Cortex of kidney (tissue), 1 donor: ENCODE measurements around the gene COL6A2.
"Not testable (repeated sequence)": the region's sequence is repeated elsewhere in the genome, so short reads cannot be mapped to it uniquely, and the experiment has no call there.

Experiments used
- DNase-seq: peaks from one replicate; lab custom pipeline; 2025; lab: John Stamatoyannopoulos, UW

COL6A2 gene

DNA sequence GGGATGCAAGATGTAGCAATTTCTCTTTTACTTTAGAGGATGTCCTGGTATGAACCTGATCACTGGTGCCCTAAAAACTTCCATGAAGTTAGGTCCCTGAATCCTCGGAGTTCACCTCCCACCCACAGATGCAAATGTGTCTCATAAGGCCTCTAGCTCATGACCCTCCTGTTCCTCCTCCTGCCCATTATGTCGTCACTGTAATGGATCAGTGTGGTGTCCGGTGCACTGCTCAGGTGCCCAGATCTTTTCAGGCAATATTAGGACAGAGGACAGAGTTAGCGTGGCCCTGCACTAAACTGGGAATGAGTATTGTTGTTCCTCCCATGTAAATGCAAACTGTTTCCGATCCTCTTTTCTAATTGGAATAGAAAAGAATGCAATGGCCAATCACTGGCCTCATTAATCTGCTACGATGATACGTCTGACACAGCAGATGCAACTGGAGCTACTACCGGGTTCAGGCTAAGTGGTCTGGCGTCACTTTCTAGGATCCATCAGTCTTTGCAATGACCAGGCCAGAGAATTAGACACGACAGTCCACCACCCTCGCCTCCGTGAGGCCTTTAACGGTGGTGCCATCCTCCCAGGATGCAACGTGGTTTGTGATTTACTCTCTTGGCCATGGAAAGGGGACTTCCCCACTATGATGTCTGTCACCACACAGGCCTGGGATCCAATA lies 3.4 kb upstream of the COL6A2 start:
- DNase-seq: no peak

DNA sequence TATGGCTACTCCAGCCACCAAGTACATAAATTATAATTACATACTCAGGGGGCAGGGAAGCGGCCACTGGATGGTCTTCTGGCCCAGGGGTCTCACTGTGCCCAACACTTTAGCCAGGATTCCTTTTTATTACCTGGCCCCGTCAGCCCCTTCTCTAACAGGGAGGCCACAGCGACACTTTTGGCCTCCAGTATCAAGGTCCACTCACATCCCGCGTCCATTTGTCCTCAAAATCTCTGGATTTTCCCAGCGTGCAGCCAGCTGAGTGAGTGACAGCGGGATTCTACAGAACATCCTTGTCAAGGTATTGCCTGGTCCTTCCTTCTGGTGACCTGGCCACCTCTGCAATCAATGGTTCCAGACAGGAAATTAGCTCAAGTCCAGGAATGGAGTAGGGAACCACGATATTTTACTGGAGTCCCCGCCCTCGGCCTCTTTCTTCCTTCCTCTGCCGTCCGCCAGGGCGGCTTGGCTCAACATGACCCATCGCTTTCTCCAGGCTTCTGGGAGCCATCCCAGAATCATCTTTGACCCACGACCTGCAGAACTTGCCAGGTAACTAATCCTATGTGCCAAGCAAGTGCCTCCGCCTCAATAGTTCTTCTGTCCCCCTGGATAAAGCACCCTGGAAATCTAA lies 2.7 kb upstream of the COL6A2 start:
- no peak for DNase-seq

DNA sequence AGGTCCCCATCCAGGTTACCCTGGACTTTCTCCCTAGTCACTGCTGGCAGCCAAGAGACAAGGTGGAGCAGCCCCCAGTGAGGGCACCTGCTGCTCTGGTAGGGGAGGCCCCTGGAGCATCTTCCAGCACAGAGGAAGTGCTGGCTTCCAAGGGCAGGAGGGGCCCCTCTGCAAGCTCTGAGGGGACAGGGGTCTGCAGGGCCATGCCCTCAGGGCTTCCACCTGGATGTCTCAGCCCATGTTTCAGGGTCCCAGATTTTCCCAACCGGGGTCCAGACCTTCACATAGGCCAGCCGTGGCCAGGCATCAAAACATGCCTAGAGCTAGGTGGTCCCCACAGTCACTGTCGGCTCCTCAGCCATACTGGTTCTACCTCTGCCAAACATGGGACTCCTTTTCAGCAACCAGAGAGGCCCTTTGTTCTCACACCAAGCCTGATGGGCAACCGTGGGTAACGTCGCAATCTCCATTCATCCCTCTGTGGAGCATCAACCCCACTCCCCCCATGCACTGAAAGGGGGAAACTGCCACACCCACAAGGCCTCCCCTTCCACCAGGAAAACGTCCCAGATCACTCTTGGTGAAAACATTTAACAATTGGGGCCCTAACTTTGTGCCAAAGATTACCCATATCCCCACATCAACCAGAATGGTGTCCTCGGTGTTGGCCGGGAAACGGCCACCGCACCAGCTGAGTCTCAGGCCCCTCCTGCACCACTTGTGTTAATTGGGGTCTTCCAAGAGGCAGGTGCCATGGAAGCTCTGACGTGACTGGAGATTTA lies 1.9 kb upstream of the COL6A2 start:
- DNase-seq: no peak

DNA sequence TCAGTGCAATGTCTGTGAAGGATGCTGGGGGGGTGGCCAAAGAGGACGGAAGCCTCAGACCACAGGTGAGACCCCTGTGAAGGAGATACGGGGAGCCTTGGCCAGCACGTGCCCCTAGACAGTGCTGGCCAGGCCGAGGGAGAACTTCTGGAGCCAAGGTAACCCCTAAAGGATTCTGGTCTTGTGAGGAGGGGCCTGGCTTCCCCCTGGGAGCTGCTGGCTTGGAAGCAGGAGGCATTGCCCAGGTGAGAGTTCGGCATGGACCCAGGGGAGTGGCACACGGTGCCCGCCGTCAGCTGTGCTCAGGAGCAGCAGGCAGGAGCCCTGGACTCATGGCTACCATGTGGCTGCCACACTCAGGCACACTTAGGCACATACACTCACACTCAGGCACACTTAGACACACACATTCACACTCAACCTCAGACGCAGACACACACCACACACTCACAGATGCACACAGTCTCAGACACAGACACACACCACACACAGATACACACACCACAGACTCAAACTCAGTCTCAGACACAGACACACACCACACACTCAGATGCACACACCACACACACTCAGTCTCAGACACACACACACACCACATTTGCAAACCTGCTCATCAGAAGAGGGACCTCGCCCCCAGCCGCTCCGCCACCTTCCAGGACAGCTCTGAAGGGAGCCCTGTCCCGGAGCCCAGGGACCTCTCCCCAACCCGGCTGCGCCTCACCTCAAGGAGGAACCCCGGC lies 1.1 kb upstream of the COL6A2 start:
- no peak for DNase-seq

DNA sequence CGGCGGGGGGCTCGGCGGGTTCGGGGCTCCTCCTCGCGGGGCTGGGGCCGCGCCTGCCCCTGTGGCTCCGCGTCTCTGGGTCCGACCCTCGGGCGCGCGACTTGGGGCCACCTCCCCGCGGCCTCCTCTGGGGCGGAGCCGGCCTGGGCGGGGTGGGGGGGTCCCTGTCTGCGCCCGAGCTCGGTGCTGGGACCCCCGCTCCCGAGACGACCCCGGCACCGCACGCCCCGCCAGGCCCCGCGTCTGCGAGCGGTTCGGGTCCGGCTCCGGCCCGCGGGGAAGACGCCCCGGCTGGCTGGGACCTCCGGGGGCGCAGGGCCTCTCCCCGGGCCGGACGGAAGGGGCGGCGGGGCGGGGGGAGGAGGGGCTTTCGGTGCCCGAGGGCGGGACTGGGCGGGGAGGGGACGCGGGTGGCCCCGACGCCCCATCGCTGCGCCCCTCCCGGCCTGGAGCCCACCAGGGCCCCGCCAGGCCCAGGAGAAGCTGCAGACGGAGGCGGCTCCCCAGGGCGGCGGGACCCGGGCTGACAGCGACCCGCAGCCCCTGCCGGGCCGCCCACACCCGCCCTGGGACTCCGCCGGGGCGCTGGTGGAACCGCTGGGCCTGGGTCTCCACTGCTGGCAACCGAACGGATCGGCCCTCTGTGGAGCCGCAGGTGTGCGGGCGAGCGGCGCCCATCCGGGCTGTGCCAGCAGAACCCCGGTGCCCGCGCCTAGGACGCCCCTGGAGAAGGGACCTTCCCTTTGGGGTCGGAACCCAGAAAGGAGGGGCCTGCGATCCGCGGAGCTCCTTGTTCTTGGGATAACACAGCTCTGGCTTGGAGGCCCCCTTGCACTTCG lies 610 bp downstream of the COL6A2 start:
- DNase-seq: no peak

DNA sequence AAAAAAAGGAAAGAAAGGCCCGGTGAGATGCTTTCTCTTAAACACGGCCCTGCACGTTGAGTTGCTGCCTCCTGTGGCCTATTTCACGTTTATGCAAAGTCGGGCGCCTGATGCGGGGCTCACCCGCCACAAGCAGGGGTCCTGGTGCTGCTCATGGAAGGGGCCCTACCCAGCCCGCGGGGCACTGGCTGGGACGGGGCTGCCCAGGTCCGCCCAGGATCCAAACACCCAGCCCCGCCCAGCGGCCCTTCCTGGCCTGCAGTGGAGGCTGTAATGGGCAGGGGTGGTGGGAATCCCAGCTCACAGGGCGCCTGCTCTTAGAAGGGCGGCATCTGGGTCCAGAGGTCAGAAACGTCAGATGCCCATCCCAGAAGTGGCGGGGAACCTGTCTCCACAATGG lies 1.6 kb downstream of the COL6A2 start:
- DNase-seq: no peak

DNA sequence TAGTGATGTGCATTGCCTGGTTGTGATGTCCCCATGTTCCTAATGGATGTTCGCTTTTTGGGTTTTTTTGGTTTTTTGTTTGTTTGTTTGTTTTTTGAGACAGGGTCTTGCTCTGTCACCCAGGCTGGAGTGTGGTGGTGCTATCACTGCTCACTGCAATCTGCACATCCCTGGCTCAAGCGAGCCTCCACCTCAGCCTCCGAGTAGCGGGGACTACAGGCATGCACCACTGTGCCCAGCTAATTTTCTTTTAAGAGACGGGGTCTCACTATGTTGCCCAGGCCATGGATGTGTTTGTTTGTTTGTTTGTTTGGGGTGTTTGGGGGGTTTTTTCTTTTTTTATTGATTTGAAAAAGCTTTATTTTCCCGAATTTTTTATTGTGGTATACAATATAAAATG lies 2.1 kb downstream of the COL6A2 start:
- DNase-seq: no peak

DNA sequence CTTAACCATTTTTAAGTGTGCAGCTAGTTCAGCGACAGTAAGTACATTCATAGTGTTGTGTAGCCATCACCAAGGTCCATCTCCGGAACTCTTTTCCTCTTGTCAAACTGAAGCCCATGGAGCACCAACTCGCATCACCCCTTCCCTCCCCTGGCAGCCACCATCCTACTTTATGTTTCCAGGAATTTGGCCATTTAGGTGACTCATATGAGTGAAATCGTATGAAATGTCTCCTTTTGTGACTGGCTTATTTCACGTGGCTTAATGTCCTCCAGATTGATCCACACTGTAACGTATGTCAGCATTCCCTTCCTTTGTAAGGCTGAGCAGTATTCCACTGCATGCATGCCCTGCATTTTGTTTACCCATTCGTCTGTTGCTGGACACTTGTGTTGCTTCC lies 2.5 kb downstream of the COL6A2 start:
- DNase-seq: no peak

DNA sequence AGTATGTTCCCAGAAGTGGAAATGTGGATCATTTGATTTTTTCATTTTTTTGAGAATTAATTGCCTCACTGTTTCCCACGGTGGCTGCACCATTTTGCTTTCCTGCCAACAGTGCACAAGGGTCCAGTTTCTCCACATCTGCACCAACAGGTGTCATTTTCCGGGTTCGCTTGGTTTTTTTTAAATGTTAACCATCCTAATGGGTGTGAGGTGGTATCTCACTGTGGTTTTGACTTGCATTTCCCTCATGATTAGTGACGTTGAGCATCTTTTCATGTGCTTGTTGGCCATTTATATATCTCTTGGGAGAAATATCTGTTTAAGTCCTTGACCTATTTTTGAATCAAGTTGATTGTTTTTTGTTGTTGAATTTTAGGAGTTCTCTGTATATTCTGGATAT lies 3.0 kb downstream of the COL6A2 start:
- no peak for DNase-seq

DNA sequence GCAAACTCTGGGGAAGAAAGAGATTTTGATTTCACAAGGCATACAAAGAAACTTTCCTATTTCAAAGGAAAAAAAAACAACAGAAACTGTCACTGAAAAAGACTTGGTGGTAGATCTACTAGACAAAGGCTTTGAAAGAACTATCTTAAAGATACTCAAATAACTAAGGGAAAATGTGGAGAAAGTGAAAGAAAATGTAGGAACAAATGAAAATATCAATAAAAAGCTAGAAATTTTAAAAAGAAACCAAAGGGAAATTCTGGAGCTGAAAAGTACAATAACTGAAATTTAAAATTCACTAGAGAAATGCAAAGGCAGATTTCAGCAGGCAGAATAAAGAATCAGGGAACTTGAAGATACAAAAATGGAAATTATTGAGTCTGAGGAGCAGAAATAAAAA lies 6.2 kb downstream of the COL6A2 start:
- no peak for DNase-seq

DNA sequence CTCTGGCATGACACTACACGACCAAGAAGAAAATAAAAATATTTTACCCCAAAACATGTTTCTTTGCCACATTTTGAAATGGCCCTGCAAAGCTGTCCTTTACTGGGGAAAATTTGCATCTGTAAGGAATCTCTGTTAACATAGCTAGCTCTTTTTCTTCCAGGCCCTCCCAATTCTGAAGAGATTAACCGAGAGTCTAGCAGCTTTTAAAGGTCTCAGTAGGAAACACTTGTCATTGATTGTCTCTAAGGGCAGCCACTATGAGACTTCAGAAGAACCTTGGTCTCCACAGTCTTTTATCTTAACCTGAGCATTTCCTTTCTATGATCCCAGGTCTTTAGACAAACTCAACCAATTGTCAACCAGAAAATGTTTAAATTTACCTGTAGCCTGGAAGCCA lies 9.5 kb downstream of the COL6A2 start:
- DNase-seq: not testable (repeated sequence)

DNA sequence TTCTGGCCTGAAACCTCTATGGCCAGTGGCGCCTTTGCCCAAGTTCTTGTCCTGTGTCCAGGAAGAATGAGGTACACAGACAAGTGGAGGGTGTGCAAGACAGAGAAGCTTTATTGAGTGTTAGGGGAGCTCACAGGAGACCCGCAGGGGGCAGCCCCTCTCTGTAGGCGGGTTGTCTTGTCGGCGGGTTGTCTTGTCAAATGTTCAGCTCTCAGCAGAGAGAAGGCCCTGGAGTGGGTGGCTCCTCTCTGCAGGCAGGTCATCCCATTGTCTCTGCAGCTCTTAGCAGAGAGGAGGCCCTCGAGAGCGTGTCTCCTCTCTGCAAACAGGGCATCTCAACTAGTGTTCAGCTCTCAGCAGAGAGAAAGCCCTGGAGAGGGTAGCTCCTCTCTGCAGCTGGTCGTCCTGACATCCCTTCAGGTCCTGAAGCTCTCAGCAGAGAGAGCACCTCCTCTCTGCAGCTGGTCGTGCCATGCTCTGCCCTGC lies 11.0 kb downstream of the COL6A2 start:
- DNase-seq: no peak

DNA sequence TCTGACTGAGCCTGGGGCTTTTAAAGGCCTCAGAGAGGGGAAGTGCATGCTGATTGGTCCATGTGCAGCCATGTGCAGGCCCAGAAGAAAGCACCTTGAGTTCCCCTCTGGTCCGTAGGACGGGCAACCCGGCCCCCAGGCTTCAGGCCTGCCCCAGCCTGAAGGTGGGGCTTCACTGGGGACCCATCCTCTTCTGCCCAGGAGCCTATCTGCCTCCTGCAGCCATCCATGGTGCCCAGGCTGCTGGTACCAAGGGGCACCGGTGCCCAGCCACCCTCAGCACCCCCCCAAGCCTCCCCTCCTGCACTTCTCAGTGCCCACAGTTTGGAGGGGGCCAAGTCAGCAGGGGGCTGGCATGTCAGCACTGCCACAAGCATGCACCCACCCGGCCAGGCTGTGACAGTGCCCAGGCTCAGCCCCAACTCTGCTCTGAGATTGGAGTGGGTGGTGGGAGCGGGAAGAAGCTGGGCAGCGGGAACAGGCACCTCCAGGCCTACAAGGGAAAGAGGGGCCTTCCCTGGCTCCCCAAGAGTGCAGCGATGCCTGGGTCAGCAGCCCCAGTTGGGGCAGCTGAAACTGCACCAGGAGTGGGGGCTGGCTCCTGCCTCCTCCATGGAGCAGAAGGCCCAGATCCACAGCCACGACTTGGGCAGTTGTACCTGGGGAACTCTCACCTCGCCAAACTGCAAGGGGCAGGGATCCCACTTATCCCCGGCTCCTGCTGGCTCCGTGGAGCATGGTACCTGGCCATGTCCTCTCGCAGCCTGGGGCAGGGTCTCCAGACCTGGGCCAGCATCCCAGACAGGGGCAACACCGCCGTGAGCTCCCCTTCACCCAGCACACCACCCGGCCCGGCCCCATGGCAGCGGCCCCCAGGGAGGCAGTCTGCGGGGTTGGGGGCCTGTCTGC lies 11.7 kb downstream of the COL6A2 start:
- DNase-seq: no peak

DNA sequence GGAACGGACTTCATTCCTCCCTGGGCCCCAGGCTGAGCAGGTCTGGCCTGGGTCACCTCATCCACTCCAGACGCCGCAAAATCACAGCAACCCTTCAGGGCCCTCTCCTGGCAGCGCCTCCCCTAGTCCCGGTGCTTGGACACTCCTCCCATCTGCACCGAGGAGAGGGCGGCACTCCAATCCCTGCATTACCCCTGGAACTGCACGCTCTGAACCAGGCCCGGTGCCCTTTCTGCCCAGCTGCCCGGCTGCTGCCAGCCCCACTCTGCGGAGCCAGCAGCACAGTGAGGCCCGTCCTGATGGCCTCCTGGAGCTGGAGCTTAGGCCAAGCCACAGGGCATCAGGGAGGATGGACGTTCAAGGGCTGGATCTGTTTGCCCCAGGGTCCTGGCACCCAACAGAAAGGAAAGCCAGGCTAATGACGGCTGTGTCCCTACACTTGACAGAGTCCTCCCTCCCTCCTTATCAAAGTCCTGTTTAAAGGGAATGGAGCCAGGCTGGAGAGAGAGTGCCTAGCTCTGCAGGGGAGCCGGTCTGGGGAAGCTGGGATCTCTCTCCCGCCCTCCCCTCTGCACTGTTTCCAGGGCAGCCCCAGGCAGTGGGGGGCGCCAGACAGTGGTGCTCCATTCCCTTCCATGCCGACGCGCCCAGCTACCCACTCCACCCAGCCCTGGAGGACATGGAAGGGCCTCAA lies 12.7 kb downstream of the COL6A2 start:
- no peak for DNase-seq

DNA sequence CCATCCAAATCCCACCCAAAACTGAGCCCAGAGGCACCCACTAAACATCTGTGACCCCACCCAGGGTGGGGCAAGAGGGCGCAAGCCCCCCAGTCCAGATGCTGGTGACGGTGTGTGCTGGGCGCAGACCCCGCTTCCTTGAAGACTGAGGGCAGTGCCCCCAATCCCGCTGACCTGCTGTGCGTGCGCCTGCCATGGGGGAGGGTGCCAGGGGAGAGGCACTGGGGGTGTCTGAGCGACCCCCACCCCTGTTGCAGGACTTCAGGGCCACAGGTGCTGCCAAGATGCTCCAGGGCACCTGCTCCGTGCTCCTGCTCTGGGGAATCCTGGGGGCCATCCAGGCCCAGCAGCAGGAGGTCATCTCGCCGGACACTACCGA lies 13.3 kb downstream of the COL6A2 start:
- DNase-seq: no peak

DNA sequence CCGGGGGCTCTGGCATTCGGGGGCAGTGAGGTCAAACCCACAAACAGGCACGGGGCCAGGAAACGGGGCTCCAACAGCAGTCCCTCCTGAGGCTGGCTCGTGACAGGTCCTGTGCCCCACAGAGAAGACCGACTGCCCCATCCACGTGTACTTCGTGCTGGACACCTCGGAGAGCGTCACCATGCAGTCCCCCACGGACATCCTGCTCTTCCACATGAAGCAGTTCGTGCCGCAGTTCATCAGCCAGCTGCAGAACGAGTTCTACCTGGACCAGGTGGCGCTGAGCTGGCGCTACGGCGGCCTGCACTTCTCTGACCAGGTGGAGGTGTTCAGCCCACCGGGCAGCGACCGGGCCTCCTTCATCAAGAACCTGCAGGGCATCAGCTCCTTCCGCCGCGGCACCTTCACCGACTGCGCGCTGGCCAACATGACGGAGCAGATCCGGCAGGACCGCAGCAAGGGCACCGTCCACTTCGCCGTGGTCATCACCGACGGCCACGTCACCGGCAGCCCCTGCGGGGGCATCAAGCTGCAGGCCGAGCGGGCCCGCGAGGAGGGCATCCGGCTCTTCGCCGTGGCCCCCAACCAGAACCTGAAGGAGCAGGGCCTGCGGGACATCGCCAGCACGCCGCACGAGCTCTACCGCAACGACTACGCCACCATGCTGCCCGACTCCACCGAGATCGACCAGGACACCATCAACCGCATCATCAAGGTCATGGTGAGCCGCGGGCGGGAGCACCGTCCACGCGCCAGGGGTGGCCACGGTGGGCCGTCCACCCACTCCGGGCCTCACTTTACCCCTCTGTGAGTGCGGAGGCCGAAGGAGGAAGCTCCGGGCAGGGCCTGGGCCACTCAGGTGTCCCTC lies 14.2 kb downstream of the COL6A2 start:
- no peak for DNase-seq

DNA sequence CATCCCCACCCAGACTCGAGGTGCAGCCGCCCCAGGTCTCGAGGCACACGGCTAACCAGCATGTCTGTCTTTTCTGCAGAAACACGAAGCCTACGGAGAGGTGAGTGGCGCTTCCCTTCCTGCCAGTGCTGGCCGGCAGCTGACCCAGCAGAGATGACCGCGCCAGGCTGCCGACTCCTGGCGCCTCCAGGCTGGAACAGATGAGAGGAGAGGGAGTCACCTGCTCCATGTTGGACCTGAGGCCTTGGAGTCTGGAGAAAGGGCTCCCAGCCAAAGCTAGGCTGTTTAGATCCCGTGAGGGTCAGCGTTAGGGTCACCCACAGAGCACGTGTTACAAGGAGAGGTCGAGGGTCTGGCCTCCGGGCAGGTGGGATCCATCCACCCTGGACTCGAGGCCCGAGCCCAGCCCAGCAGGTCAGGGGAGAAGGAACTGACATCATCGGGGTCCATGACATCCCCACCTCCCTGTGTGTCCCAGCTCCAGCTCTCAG lies 14.9 kb downstream of the COL6A2 start:
- DNase-seq: no peak

DNA sequence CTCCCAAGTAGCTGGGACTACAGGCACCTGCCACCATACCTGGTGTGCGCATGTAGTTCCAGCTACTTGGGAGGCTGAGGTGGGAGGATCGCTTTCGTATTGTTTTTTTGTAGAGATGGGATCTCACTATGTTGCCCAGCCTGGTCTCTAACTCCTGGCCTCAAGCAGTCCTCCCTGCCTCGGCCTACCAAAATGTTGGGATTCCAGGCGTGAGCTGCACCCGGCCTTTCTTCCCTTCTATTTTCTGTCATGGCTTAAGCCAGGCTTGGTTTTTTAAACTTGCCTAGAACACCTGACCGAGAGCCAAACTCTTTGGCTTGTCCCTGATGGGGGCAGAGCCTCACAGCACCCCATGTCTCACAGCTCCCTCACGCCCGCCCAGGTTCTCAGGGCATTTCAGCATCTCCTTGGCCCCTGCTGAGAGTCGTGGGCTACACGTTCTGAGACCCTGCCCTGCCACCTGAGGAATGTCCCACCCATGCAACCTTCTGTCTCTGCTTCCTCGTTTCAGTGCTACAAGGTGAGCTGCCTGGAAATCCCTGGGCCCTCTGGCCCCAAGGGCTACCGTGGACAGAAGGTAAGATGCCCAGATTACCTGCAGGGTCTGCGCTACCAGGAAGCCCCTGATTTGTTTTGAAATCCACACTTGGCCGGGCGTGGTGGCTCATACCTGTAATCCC lies 15.7 kb downstream of the COL6A2 start:
- no peak for DNase-seq
